GM23338 (cell line): ENCODE measurements around the gene TRAPPC3L. TPM values are rescaled to one million over a fixed set of nuclear protein-coding genes. Genes with fewer than 3 reads are reported as not detected.

Experiments used
- ATAC-seq: fragments of 200-7000 bp; cut with Tn5 transposase; 3 replicates; pipeline ENCODE4 v1.9.1; 2020
- DNase-seq: peaks from one replicate; pipeline ENCODE4 v3.0.0-alpha.2; 2015; ENCODE audit warnings: low spot score
- H2AFZ ChIP-seq: fragments of 200-600 bp; sonication (generic); 2 replicates; pipeline ENCODE4 v1.8.0; 2016; ENCODE audit warnings: antibody characterized with exemption, mild to moderate bottlenecking, moderate library complexity
- H3F3A ChIP-seq: fragments of 200-600 bp; sonication (generic); replicated peaks from 2 replicates; pipeline ENCODE4 v1.8.0; 2017; ENCODE audit warnings: antibody characterized with exemption, mixed run types, low read depth
- H3K27ac ChIP-seq: fragments of 200-600 bp; sonication (generic); 2 replicates; pipeline ENCODE4 v1.6.1; 2016; ENCODE audit warnings: low read depth
- H3K27me3 ChIP-seq: fragments of 200-600 bp; sonication (generic); 2 replicates; pipeline ENCODE4 v1.8.0; 2016; ENCODE audit warnings: mild to moderate bottlenecking, mixed run types, moderate library complexity; ENCODE audit not compliant: insufficient read depth
- H3K36me3 ChIP-seq: fragments of 200-600 bp; sonication (generic); 2 replicates; pipeline ENCODE4 v1.8.0; 2016; ENCODE audit warnings: mild to moderate bottlenecking; ENCODE audit not compliant: insufficient read depth
- H3K4me1 ChIP-seq: fragments of 200-600 bp; sonication (generic); 2 replicates; pipeline ENCODE4 v1.8.0; 2016; ENCODE audit warnings: mild to moderate bottlenecking, moderate library complexity; ENCODE audit not compliant: insufficient read depth
- H3K4me2 ChIP-seq: fragments of 200-600 bp; sonication (generic); 2 replicates; pipeline ENCODE4 v1.7.1; 2017; ENCODE audit warnings: mixed run types
- H3K4me3 ChIP-seq: fragments of 200-600 bp; sonication (generic); 2 replicates; pipeline ENCODE4 v1.6.1; 2016; ENCODE audit warnings: mixed run types
- H3K79me2 ChIP-seq: fragments of 200-600 bp; sonication (generic); replicated peaks from 2 replicates; pipeline ENCODE4 v1.8.0; 2017; ENCODE audit warnings: mild to moderate bottlenecking; ENCODE audit not compliant: insufficient read depth
- H3K9me2 ChIP-seq: fragments of 200-600 bp; sonication (generic); 2 replicates; pipeline ENCODE4 v1.8.0; 2017; ENCODE audit not compliant: insufficient read depth
- H4K20me1 ChIP-seq: fragments of 200-600 bp; sonication (generic); replicated peaks from 2 replicates; pipeline ENCODE4 v1.8.0; 2017; ENCODE audit warnings: mild to moderate bottlenecking; ENCODE audit not compliant: insufficient read depth
- H3K27ac Mint-ChIP-seq: 2 replicates; pipeline ENCODE4 v1.8.0; 2020; ENCODE audit warnings: inconsistent platforms, mild to moderate bottlenecking, moderate library complexity, mixed read lengths
- H3K27me3 Mint-ChIP-seq: 3 replicates; pipeline ENCODE4 v1.8.0; 2022; ENCODE audit warnings: low read depth, mild to moderate bottlenecking, moderate library complexity, mixed read lengths, inconsistent platforms; ENCODE audit not compliant: insufficient read depth, poor library complexity
- H3K36me3 Mint-ChIP-seq: 3 replicates; pipeline ENCODE4 v1.8.0; 2021; ENCODE audit warnings: low read depth, mild to moderate bottlenecking, inconsistent platforms, moderate library complexity, mixed read lengths
- H3K4me1 Mint-ChIP-seq: 3 replicates; pipeline ENCODE4 v1.8.0; 2020; ENCODE audit warnings: mild to moderate bottlenecking, inconsistent platforms, mixed read lengths
- H3K4me3 Mint-ChIP-seq: 3 replicates; pipeline ENCODE4 v1.8.0; 2021; ENCODE audit warnings: moderate library complexity, mild to moderate bottlenecking, inconsistent platforms, mixed read lengths
- H3K9me3 Mint-ChIP-seq: 3 replicates; pipeline ENCODE4 v1.8.0; 2020; ENCODE audit warnings: moderate library complexity, mild to moderate bottlenecking, inconsistent platforms, mixed read lengths
- CREB1 ChIP-seq: fragments of 250-450 bp; sonication (Bioruptor Pico); IDR thresholded peaks from 2 replicates; pipeline ENCODE4 v1.5.0; 2020; ENCODE audit warnings: low read depth, mild to moderate bottlenecking, moderate library complexity
- EZH2 ChIP-seq: fragments of 200-600 bp; sonication (generic); IDR thresholded peaks from one replicate; pipeline ENCODE4 v1.8.0; 2017; ENCODE audit warnings: antibody characterized with exemption, mild to moderate bottlenecking, low read depth; ENCODE audit not compliant: unreplicated experiment
- EZH2phosphoT487 ChIP-seq: fragments of 200-600 bp; sonication (generic); IDR thresholded peaks from one replicate; pipeline ENCODE4 v1.8.1; 2018; ENCODE audit warnings: antibody characterized with exemption; ENCODE audit not compliant: unreplicated experiment
- JUNB ChIP-seq: IDR thresholded peaks from one replicate; pipeline ENCODE4 v1.6.1; 2016; ENCODE audit warnings: antibody characterized with exemption; ENCODE audit not compliant: unreplicated experiment
- POLR2AphosphoS5 ChIP-seq: IDR thresholded peaks from 2 replicates; pipeline ENCODE4 v1.6.1; 2016; ENCODE audit warnings: antibody characterized with exemption, low read depth
- ZNF114 ChIP-seq: fragments of 250-450 bp; sonication (Bioruptor Pico); IDR thresholded peaks from 2 replicates; pipeline ENCODE4 v1.5.0; 2020; ENCODE audit warnings: mild to moderate bottlenecking, moderate library complexity
- polyA plus RNA-seq: library from polyadenylated mRNA; unstranded; fragments of >200 nt; fragmentation: Nextera tagmentation; extraction: Ambion mirVana; gene quantifications from 2 replicates; pipeline ENCODE4 v1.2.1, GENCODE V29; 2016
- total RNA-seq: library from RNA; depleted of rRNA; stranded (reverse); fragments of >200 nt; shearing (Covaris generic); gene quantifications from 2 replicates; pipeline ENCODE4 v1.2.3, GENCODE V29; 2014
- TF ChIP-seq, protein P1 (sequence below): IDR thresholded peaks from 2 replicates; pipeline ENCODE4 v1.6.1; 2016; ENCODE audit warnings: antibody characterized with exemption
- TF ChIP-seq, protein P2 (sequence below), 2 experiments: fragments of 200-600 bp in 1 of 2; sonication (generic) in 1 of 2; conservative IDR thresholded peaks; 2 replicates each; pipeline versions ENCODE4 v1.5.1 to v1.6.1; 2016 to 2017; ENCODE audit warnings: antibody characterized with exemption in 2 of 2, low read depth in 2 of 2, mild to moderate bottlenecking in 2 of 2, moderate library complexity in 1 of 2
- TF ChIP-seq, protein P3 (sequence below): IDR thresholded peaks from one replicate; pipeline ENCODE4 v1.6.1; 2018; ENCODE audit warnings: antibody characterized with exemption; ENCODE audit not compliant: unreplicated experiment

The TRAPPC3L gene
- total and polyA plus RNA-seq, 2 experiments from 2014 or later = not detected

DNA sequence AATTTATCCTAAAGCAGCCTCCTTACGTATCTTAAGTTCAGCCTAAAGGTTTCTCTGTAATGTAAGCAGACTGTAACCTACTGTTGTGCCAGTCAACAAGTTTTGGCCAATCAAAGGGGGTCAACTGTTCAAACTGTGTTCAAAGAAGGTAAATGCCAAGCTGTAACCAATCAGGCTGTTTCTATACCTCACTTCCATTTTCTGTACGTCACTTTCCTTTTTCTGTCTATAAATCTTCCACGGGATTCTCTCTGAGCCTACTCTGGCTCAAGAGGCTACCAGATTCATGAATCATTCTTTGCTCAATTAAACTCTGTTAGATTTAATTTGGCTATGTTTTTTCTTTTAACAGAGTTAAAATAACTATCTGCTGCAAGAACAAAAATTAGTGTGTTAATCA lies 89.4 kb downstream of the TRAPPC3L start (continued):
- TF ChIP-seq, protein P1, sequence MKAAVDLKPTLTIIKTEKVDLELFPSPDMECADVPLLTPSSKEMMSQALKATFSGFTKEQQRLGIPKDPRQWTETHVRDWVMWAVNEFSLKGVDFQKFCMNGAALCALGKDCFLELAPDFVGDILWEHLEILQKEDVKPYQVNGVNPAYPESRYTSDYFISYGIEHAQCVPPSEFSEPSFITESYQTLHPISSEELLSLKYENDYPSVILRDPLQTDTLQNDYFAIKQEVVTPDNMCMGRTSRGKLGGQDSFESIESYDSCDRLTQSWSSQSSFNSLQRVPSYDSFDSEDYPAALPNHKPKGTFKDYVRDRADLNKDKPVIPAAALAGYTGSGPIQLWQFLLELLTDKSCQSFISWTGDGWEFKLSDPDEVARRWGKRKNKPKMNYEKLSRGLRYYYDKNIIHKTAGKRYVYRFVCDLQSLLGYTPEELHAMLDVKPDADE = no peak
- no peak for TF ChIP-seq CREB1 (CRISPR knock-in tag)
- TF ChIP-seq JUNB = no peak
- TF ChIP-seq EZH2 = no peak

DNA sequence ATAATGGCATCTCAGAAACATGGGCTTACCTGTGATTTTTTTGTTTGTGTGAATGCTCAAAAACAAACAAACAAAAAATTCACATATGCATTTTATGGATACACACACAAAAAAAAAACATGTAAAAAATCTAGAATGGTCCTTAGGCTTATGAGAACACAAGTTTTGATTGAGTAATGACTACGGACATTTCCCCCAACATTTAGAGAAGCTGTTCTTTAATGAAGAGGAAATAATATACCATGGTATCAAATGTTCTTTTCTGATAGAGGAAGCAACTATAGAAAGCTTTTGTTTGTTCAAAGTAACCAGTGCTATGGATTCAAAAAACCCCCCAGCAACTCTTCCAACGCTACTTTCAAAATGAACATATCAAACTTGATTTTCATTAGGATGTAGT lies 93.0 kb downstream of the TRAPPC3L start:
- no peak for ATAC-seq
- no peaks in the 10 kb centered on the region for H3K9me3 Mint-ChIP-seq
- no peaks in the 10 kb centered on the region for H3F3A ChIP-seq

More for the DNA sequence above, 93.0 kb downstream of the TRAPPC3L start:
- H3K4me2 ChIP-seq = no peak overlapping the region
- peaks cover 7% of the 10 kb centered on the region; the same call in 2 of the 3 replicates for H3K4me1 Mint-ChIP-seq
- no peak overlapping the region for H3K4me3 Mint-ChIP-seq
- no peak overlapping the region for H3K27ac ChIP-seq
- H3K4me3 ChIP-seq = no peak overlapping the region
- no peak overlapping the region for H2AFZ ChIP-seq
- no peak for DNase-seq
- TF ChIP-seq, protein P2, sequence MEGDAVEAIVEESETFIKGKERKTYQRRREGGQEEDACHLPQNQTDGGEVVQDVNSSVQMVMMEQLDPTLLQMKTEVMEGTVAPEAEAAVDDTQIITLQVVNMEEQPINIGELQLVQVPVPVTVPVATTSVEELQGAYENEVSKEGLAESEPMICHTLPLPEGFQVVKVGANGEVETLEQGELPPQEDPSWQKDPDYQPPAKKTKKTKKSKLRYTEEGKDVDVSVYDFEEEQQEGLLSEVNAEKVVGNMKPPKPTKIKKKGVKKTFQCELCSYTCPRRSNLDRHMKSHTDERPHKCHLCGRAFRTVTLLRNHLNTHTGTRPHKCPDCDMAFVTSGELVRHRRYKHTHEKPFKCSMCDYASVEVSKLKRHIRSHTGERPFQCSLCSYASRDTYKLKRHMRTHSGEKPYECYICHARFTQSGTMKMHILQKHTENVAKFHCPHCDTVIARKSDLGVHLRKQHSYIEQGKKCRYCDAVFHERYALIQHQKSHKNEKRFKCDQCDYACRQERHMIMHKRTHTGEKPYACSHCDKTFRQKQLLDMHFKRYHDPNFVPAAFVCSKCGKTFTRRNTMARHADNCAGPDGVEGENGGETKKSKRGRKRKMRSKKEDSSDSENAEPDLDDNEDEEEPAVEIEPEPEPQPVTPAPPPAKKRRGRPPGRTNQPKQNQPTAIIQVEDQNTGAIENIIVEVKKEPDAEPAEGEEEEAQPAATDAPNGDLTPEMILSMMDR (conservative IDR thresholded peaks at IDR 0.05; ENCODE audit: low read depth in 2 of 2) = no peak
- TF ChIP-seq POLR2AphosphoS5 = no peak
- no peak for TF ChIP-seq EZH2phosphoT487
- TF ChIP-seq ZNF114 (CRISPR knock-in tag) = no peak
- TF ChIP-seq, protein P3, sequence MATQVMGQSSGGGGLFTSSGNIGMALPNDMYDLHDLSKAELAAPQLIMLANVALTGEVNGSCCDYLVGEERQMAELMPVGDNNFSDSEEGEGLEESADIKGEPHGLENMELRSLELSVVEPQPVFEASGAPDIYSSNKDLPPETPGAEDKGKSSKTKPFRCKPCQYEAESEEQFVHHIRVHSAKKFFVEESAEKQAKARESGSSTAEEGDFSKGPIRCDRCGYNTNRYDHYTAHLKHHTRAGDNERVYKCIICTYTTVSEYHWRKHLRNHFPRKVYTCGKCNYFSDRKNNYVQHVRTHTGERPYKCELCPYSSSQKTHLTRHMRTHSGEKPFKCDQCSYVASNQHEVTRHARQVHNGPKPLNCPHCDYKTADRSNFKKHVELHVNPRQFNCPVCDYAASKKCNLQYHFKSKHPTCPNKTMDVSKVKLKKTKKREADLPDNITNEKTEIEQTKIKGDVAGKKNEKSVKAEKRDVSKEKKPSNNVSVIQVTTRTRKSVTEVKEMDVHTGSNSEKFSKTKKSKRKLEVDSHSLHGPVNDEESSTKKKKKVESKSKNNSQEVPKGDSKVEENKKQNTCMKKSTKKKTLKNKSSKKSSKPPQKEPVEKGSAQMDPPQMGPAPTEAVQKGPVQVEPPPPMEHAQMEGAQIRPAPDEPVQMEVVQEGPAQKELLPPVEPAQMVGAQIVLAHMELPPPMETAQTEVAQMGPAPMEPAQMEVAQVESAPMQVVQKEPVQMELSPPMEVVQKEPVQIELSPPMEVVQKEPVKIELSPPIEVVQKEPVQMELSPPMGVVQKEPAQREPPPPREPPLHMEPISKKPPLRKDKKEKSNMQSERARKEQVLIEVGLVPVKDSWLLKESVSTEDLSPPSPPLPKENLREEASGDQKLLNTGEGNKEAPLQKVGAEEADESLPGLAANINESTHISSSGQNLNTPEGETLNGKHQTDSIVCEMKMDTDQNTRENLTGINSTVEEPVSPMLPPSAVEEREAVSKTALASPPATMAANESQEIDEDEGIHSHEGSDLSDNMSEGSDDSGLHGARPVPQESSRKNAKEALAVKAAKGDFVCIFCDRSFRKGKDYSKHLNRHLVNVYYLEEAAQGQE = no peak
- no peaks in the 10 kb centered on the region for H3K9me2 ChIP-seq
- no peak overlapping the region for H3K27ac Mint-ChIP-seq
- no peaks in the 10 kb centered on the region for H3K36me3 Mint-ChIP-seq
- no peaks in the 10 kb centered on the region for H3K27me3 Mint-ChIP-seq
- H3K79me2 ChIP-seq = no peaks in the 10 kb centered on the region
- no peaks in the 10 kb centered on the region for H3K4me1 ChIP-seq
- no peaks in the 10 kb centered on the region for H3K36me3 ChIP-seq
- no peaks in the 10 kb centered on the region for H3K27me3 ChIP-seq
- H4K20me1 ChIP-seq = no peaks in the 10 kb centered on the region
